ENCODE measurements around the gene CDH24. TPM values are rescaled to one million over a fixed set of nuclear protein-coding genes. Genes with fewer than 3 reads are reported as not detected.

CDH24 gene
- total RNA-seq, 1 experiment from 2014 or later: 9.0 TPM

DNA sequence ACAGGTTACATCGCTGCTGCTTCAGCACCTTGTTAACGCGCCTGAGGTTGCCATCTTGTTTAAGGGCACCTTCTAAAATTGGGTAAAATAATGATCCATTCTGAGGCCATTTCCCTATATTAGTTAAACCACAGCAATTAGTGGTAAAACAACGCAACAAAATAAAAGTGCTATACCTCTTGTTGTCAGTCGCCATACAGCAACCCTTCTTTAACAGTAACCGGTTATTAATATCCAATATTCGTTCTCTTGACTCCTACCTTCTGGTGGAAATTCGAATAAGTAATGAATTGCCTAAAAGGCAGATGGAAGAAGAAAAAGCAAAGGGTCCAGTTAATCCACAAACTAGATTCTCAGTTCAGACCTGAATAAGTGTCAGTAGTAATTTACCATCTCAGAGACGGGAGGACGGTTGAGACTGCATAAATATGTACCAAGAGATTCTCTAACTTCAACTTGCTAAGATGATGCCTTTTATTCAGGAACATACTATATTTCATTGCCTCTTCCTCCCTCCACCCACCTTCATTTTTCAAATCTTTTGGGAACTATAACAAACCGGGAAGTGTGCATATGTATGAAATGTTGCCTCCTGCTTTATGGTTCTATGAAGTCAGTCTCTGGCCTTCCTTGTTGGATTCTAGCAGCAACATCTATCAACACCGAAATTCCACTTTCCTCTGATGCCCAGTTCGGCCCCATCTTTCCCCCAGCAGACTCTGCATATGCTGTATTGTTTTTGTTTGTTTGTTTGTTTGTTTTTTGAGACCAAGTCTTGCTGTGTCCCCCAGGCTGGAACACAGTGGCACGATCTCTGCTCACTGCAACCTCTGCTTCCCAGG is 21.8 kb downstream of the CDH24 start:
- H3K4me1 ChIP-seq (ENCODE audit: control insufficient read depth, insufficient read depth, low read length): no peaks in the 10 kb centered on the region; the same call in 1 of the 2 replicates
- ChIA-PET POLR2A (no interaction called here), CTCF (no interaction called here)
- peaks cover 8% of the 10 kb centered on the region for H3K36me3 ChIP-seq (ENCODE audit: control insufficient read depth, insufficient read depth, low read length)
- H3K4me3 ChIP-seq (ENCODE audit: low read depth in 2 of 2, low read length in 2 of 2): peak overlapping the region; percentile 72 to 90
- intact Hi-C loops (cut with micrococcal nuclease; ENCODE audit: unreplicated experiment) (no loop called here), in situ Hi-C loops (cut with HindIII; ENCODE audit: low pct_unique_long_range_greater_than_20kb, low sequenced_read_pairs) (no loop called here)
- ATAC-seq: no peak
- no TSS peak for BruUV-seq (replicated peaks)
- peak overlapping the region; percentile 98 for H3K27ac ChIP-seq (ENCODE audit: low read length)
- H3K27me3 ChIP-seq (ENCODE audit: control insufficient read depth, insufficient read depth, low read length): no peaks in the 10 kb centered on the region
- no peak for TF ChIP-seq POLR2AphosphoS5 (IDR thresholded peaks at IDR 0.05; ENCODE audit: low read depth, low read length)
- DNase-seq (ENCODE audit: low read depth, low spot score): no peak
- H3K9me3 ChIP-seq (ENCODE audit: control insufficient read depth, insufficient read depth, low read depth, low read length): no peaks in the 10 kb centered on the region

DNA sequence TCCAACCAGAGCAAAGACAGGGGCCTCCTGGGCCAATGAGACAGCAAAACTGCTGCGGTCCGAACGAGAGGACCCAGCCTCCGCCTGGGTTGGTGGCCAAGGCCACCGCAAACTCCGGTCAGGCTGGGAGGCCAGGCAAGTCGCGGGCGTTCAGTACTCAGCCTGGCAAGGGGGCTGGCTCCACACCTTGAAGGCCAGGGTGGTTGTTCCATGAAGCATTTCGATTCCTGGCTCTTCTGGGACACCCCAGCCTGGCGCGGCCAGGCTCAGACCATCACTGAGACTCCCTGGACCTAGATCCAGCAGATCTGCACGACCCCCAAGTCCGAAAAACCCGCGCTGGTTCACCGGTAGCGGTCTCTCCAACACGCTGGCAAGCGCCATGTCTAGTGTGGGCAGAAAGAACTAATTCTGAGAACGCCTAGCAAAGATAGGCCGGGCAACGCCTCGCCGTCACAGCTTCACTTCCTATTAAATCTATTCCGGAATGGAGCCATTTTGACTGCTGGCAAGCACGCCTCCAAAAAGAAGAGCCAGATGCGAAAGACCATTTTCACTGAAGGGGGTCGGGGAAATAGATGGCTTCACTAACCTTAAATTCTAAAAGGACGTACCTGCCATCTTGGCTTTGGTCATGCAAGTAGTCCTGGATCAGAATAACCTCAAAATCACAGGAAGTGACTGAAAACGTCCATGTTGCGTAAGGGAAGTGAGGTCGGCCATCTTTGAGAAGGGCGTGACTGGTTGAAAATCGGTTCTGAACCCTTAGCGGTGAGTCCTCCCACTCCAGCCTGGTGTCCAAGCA is 22.6 kb downstream of the CDH24 start, which contains the start of gene PSMB5:
PSMB5 (minus strand) TSS at position 403 of the 805 bp plus-strand sequence; CDS start at position 384, 19 bp downstream.
- no peaks in the 10 kb centered on the region for H3K9me3 ChIP-seq (ENCODE audit: control insufficient read depth, insufficient read depth, low read depth, low read length)
- H3K27ac ChIP-seq (ENCODE audit: low read length): peak within 1 kb of the TSS; percentile 98
- ChIA-PET CTCF (no interaction called here), POLR2A (no interaction called here)
- DNase-seq (ENCODE audit: low read depth, low spot score) (peak; percentile 84), ATAC-seq (peak; percentile 98)
- H3K27me3 ChIP-seq (ENCODE audit: control insufficient read depth, insufficient read depth, low read length): no peaks in the 10 kb centered on the region
- BruUV-seq (replicated peaks): no TSS peak
- H3K4me1 ChIP-seq (ENCODE audit: control insufficient read depth, insufficient read depth, low read length): no peaks in the 10 kb centered on the region; the same call in 1 of the 2 replicates
- intact Hi-C loops (cut with micrococcal nuclease; ENCODE audit: unreplicated experiment) (no loop called here), in situ Hi-C loops (cut with HindIII; ENCODE audit: low pct_unique_long_range_greater_than_20kb, low sequenced_read_pairs) (no loop called here)
- TF ChIP-seq, protein P1, sequence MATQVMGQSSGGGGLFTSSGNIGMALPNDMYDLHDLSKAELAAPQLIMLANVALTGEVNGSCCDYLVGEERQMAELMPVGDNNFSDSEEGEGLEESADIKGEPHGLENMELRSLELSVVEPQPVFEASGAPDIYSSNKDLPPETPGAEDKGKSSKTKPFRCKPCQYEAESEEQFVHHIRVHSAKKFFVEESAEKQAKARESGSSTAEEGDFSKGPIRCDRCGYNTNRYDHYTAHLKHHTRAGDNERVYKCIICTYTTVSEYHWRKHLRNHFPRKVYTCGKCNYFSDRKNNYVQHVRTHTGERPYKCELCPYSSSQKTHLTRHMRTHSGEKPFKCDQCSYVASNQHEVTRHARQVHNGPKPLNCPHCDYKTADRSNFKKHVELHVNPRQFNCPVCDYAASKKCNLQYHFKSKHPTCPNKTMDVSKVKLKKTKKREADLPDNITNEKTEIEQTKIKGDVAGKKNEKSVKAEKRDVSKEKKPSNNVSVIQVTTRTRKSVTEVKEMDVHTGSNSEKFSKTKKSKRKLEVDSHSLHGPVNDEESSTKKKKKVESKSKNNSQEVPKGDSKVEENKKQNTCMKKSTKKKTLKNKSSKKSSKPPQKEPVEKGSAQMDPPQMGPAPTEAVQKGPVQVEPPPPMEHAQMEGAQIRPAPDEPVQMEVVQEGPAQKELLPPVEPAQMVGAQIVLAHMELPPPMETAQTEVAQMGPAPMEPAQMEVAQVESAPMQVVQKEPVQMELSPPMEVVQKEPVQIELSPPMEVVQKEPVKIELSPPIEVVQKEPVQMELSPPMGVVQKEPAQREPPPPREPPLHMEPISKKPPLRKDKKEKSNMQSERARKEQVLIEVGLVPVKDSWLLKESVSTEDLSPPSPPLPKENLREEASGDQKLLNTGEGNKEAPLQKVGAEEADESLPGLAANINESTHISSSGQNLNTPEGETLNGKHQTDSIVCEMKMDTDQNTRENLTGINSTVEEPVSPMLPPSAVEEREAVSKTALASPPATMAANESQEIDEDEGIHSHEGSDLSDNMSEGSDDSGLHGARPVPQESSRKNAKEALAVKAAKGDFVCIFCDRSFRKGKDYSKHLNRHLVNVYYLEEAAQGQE (IDR thresholded peaks at IDR 0.05; ENCODE audit: insufficient read depth in 1 of 2, low read depth in 2 of 2, low read length in 1 of 2): no peak
- peak; percentile 72 for TF ChIP-seq POLR2AphosphoS5 (IDR thresholded peaks at IDR 0.05; ENCODE audit: low read depth, low read length)
- H3K36me3 ChIP-seq (ENCODE audit: control insufficient read depth, insufficient read depth, low read length): peaks cover 8% of the 10 kb centered on the region
- peak within 1 kb of the TSS; percentile 72 to 90 for H3K4me3 ChIP-seq (ENCODE audit: low read depth in 2 of 2, low read length in 2 of 2)

DNA sequence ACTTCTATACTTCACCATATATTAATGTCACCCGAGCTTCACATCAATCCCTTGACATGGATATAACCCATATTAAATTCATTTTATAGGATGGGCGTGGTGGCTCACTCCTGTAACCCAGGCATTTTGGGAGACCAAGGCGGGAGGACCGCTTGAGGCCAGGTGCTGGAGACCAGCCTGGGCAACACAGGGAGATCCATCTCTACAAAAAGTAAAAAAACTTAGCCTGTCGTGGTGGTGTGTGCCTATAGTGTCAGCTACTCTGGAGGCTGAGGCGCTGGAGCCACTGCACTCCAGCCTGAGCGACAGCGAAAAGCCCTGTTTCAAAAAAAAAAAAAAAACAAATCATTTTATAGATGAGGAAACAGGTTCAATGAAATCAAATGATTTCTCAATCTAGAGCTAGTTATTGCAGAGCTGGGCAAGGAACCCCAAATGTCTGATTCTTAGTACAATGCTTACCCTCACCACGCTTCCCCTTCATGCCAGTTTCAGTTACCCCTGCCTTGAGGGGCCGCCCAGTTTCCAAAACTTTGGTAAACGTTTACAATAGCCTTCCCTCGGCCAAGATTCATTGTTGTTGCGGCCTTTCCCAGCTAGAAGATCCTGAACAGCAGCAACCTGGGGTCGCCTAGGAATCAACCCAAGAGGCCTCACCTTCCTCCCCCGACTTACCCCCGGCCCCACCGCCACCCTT is 23.4 kb downstream of the CDH24 start:
- Histone ChIP-seq H3K4me3 (ENCODE audit: low read depth in 2 of 2, low read length in 2 of 2) (peak overlapping the region; percentile 72 to 90), H3K9me3 (ENCODE audit: control insufficient read depth, insufficient read depth, low read depth, low read length) (no peaks in the 10 kb centered on the region), H3K27ac (ENCODE audit: low read length) (peak overlapping the region; percentile 98), H3K4me1 (ENCODE audit: control insufficient read depth, insufficient read depth, low read length) (no peaks in the 10 kb centered on the region; the same call in 1 of the 2 replicates), H3K36me3 (ENCODE audit: control insufficient read depth, insufficient read depth, low read length) (peaks cover 8% of the 10 kb centered on the region), H3K27me3 (ENCODE audit: control insufficient read depth, insufficient read depth, low read length) (no peaks in the 10 kb centered on the region)
- TF ChIP-seq, protein P2, sequence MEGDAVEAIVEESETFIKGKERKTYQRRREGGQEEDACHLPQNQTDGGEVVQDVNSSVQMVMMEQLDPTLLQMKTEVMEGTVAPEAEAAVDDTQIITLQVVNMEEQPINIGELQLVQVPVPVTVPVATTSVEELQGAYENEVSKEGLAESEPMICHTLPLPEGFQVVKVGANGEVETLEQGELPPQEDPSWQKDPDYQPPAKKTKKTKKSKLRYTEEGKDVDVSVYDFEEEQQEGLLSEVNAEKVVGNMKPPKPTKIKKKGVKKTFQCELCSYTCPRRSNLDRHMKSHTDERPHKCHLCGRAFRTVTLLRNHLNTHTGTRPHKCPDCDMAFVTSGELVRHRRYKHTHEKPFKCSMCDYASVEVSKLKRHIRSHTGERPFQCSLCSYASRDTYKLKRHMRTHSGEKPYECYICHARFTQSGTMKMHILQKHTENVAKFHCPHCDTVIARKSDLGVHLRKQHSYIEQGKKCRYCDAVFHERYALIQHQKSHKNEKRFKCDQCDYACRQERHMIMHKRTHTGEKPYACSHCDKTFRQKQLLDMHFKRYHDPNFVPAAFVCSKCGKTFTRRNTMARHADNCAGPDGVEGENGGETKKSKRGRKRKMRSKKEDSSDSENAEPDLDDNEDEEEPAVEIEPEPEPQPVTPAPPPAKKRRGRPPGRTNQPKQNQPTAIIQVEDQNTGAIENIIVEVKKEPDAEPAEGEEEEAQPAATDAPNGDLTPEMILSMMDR (IDR thresholded peaks at IDR 0.05): no peak
- TF ChIP-seq SIN3A (IDR thresholded peaks at IDR 0.05; ENCODE audit: borderline replicate concordance, insufficient read depth, low read depth, low read length) (no peak), POLR2AphosphoS5 (IDR thresholded peaks at IDR 0.05; ENCODE audit: low read depth, low read length) (no peak), TCF7L2 (IDR thresholded peaks at IDR 0.05; ENCODE audit: low read depth, low read length) (no peak)
- TF ChIP-seq, protein P1 (IDR thresholded peaks at IDR 0.05; ENCODE audit: insufficient read depth in 1 of 2, low read depth in 2 of 2, low read length in 1 of 2): no peak
- ATAC-seq (peak; percentile 27; the same call in 1 of the 2 replicates), DNase-seq (ENCODE audit: low read depth, low spot score) (no peak)
- in situ Hi-C loops (cut with HindIII; ENCODE audit: low pct_unique_long_range_greater_than_20kb, low sequenced_read_pairs) (no loop called here), intact Hi-C loops (cut with micrococcal nuclease; ENCODE audit: unreplicated experiment) (no loop called here)
- CTCF ChIA-PET: no interaction called here
- BruUV-seq (replicated peaks): TSS peak; percentile 91
- POLR2A ChIA-PET: interaction anchor here (1.2 kb wide), 1 partner anchor 27 kb away, joined by 4 read pairs; no protein-coding TSS in a partner anchor
